Muscle of leg (tissue), 11 donors: ENCODE results near the gene PAPSS1. TPM values are rescaled to one million over a fixed set of nuclear protein-coding genes. Genes with fewer than 3 reads are reported as not detected.
"Not testable (repeated sequence)": the region's sequence is repeated elsewhere in the genome, so short reads cannot be mapped to it uniquely, and the experiment has no call there.

Experiments used
- DNase-seq: peaks from one replicate; pipeline ENCODE4 v3.0.0; 2013
- H3K27ac ChIP-seq: one replicate; pipeline ENCODE4 v1.5.1; 2013; ENCODE audit warnings: mild to moderate bottlenecking, low read length, control low read depth
- H3K27me3 ChIP-seq: one replicate; pipeline ENCODE4 v1.6.1; 2013; ENCODE audit warnings: low read length; ENCODE audit not compliant: control insufficient read depth, insufficient read depth
- H3K36me3 ChIP-seq: one replicate; pipeline ENCODE4 v1.6.1; 2013; ENCODE audit warnings: low read length; ENCODE audit not compliant: control insufficient read depth, insufficient read depth
- H3K4me1 ChIP-seq: one replicate; pipeline ENCODE4 v1.6.1; 2013; ENCODE audit warnings: low read length; ENCODE audit not compliant: control insufficient read depth, insufficient read depth
- H3K4me3 ChIP-seq: one replicate; pipeline ENCODE4 v1.5.1; 2013; ENCODE audit warnings: low read length, control low read depth
- H3K9me3 ChIP-seq: replicated peaks from 2 replicates; pipeline ENCODE4 v1.6.1; 2013; ENCODE audit warnings: low read depth, low read length; ENCODE audit not compliant: control insufficient read depth
- WGBS: methylation state at CpG from one replicate; pipeline ENCODE4 v1.1.5; 2013; ENCODE audit warnings: missing lambda C conversion rate; ENCODE audit not compliant: insufficient coverage; 5-methylcytosine and 5-hydroxymethylcytosine counted together
- polyA plus RNA-seq, 8 donors: library from polyadenylated mRNA; unstranded; fragments of 120-200 nt; gene quantifications; one replicate each; pipeline versions ENCODE4 v1.2.1 to v1.2.3, GENCODE V29; 2013; ENCODE audit warnings: inconsistent platforms in 1 of 8, low replicate concordance in 1 of 8; ENCODE audit not compliant: insufficient read length in 8 of 8, insufficient read depth in 1 of 8
- total RNA-seq: library from RNA; stranded (reverse); fragments of 120-200 nt; gene quantifications from one replicate; pipeline ENCODE4 v1.2.4, GENCODE V29; 2013

Gene PAPSS1
- total and polyA plus RNA-seq, 9 donors, result 41.7 to 63.0 (median 52.2) TPM

DNA sequence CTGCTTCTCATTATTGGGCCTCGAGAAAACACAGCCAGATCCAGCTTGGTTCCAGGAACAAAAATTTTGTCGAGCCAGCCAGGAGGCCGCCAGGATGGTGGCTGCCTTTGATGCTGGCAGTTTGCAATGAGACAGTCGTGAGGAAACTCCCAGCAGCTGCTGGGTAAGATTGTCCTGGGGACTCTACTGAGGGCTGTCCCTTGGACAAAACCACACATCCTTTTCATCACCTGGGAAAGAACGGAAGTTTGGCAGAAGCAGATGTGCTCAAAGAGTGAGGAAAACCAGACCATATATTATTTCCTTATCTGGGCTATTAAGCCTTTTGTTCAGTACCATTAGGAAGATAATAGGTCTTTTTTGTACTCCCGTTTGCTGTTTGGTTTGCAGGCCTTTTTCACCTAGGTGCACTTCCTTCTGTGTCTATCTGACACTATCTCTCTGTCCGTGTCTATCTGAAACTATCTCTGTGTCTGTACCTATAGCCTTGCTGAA lies 13.4 kb upstream of the PAPSS1 start:
- no peaks in the 10 kb centered on the region for H3K36me3 ChIP-seq
- DNase-seq, result peak; percentile 59
- 0% methylated on average over 2 of the region's 7 CpGs for WGBS
- H3K9me3 ChIP-seq, result no peaks in the 10 kb centered on the region
- no peaks in the 10 kb centered on the region for H3K27me3 ChIP-seq
- no peak overlapping the region for H3K4me3 ChIP-seq
- peak overlapping the region; percentile 29 for H3K27ac ChIP-seq
- peaks cover 34% of the 10 kb centered on the region for H3K4me1 ChIP-seq

DNA sequence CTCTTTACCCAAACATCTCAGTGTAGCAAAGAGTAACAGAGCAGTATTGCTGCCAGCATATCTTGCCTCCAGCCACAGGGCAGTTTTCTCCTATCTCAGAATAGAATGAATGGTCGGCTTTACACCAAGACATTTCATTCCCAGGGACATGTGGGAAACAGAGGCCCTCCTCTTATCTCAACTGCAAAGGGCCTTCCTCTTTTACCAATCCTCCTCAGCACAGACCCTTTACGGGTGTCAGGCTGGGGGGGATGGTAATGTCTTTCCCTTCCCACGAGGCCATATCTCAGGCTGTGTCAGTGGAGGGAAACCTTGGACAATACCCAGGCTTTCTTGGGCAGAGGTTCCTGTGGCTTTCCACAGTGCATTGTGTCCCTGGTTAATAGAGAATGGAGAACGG lies 9.0 kb upstream of the PAPSS1 start:
- not testable (repeated sequence) for H3K27me3 ChIP-seq, H3K9me3 ChIP-seq, H3K27ac ChIP-seq, H3K4me3 ChIP-seq, H3K36me3 ChIP-seq, DNase-seq
- H3K4me1 ChIP-seq, result peaks cover 18% of the 10 kb centered on the region
- WGBS, result no CpG with 5 or more reads among the region's 4 CpGs

DNA sequence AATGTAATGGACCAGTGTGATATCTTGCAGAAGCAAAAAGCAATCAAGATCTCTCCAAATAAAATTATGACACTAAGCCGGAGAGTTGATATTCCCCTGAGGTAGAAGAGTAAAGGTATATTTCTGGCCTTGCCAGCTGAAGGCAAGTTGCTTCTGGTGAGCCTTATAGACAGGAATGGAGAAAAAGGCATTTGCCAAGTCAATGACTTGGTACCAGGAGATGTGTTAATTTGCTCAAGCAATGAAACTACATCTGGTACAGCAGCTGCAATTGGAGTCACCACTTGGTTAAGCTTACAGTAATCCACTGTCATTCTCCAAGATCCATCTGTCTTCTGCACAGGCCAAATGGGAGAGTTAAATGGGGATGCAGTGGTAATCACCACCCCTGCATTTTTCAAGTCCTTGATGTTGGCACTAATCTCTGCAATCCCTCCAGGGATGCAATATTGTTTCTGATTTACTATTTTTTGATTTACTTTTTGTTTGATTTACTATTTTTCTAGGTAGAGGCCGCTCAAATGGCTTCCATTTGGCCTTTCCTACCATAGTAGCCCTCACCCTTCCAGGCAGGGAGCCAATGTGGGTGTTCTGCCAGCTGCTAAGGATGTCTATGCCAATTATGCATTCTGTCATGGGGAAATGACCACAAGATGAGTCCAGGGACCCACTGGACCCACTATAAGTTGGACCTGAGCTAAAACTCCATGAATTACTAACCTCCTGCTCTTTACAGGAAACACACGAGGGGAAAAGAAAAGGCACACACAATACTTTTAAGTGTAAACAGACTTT lies 6.3 kb upstream of the PAPSS1 start:
- not testable (repeated sequence) for H3K27me3 ChIP-seq, H3K36me3 ChIP-seq, H3K27ac ChIP-seq, H3K9me3 ChIP-seq, H3K4me3 ChIP-seq
- no CpG with 5 or more reads among the region's 3 CpGs for WGBS
- H3K4me1 ChIP-seq, result peaks cover 13% of the 10 kb centered on the region
- peak; percentile 49 for DNase-seq

DNA sequence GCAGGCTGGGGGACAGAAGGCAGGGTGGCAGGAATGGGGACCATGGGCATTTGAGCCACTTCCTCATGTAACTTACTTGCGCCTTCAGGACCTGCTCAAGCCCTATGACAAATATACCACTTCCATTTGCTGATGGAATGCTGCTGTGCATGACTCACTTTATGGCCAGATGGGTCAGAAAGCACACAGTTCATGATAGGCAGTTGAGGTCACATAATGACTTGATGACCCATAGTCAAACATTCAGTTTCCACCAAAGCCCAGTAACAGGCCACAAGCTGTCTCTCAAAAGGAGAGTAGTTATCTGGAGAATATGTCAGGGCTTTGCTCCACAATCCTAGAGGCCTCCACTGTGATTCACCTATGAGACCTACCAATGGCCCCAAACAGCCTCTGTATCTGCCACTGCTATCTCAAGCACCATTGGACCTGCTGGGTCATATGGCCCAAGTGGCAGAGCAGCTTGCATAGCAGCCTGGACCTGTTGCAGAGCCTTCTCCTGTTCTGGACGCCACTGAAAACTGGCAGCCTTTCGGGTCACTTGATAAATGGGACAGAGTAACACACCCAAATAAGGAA lies 5.3 kb upstream of the PAPSS1 start:
- WGBS, result 100% methylated on average over 1 of the region's 3 CpGs
- Histone ChIP-seq H3K4me3 (no peak overlapping the region), H3K27me3 (no peaks in the 10 kb centered on the region), H3K36me3 (no peaks in the 10 kb centered on the region), H3K9me3 (no peaks in the 10 kb centered on the region), H3K4me1 (peaks cover 18% of the 10 kb centered on the region), H3K27ac (no peak overlapping the region)
- DNase-seq, result no peak

DNA sequence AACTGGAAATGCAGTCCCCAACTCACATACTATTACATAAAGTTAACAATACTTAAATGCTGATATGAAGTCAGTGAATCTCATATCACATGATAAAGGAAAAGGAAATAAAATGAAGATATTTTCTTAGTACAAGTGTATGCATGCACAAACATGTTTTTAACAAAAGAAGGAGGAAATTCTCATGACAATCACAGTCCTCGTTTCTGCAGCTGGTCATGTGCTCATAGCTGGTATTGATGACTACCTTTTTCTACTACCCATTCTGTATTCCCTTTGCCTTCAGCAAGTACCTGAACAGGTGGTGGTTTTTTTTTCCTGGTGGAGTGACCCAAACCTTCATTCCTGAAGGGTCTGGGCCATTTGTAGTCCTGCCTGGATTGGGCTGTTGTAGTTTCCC lies 3.3 kb upstream of the PAPSS1 start:
- not testable (repeated sequence) for H3K4me3 ChIP-seq
- WGBS, result no CpG with 5 or more reads among the region's 1 CpG

DNA sequence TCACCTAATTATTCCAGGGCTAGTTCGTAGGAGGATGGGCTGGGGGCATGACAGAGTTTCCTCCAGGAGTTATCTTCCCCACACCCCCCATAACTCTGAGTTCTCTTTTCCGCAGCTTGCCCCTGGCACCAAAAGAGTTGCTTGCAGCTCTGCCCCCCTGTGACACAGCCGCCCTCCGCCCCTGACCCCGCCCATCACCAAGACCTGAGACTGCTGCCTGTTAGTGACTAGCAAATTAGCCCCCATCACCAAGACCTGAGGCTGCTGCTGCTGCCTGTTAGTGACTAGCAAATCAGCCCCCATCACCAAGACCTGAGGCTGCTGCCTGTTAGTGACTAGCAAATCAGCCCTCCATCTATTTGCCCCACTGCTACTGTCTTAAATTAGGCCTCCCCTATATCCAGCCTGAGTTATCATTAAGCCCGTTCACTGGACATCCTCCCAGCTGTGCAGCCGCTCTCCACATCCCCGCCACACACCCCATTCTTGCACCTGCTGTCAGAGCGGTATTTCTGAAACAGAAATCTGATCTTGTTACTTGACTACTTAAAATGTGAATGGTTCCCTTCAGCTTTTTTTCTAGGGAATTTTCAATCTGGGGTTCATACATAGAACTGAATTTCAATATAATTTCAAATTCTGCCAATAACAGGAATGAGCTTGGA lies 1.5 kb upstream of the PAPSS1 start:
- Histone ChIP-seq H3K27me3 (no peaks in the 10 kb centered on the region), H3K4me3 (peak overlapping the region; percentile 92), H3K36me3 (no peaks in the 10 kb centered on the region), H3K9me3 (no peaks in the 10 kb centered on the region), H3K4me1 (peaks cover 19% of the 10 kb centered on the region), H3K27ac (peak overlapping the region; percentile 42)
- peak; percentile 48 for DNase-seq
- 21% methylated on average over 4 of the region's 9 CpGs for WGBS

More for the DNA sequence above, 3.3 kb upstream of the PAPSS1 start:
- not testable (repeated sequence) for H3K27ac ChIP-seq, H3K27me3 ChIP-seq, DNase-seq, H3K36me3 ChIP-seq, H3K9me3 ChIP-seq
- peaks cover 23% of the 10 kb centered on the region for H3K4me1 ChIP-seq

DNA sequence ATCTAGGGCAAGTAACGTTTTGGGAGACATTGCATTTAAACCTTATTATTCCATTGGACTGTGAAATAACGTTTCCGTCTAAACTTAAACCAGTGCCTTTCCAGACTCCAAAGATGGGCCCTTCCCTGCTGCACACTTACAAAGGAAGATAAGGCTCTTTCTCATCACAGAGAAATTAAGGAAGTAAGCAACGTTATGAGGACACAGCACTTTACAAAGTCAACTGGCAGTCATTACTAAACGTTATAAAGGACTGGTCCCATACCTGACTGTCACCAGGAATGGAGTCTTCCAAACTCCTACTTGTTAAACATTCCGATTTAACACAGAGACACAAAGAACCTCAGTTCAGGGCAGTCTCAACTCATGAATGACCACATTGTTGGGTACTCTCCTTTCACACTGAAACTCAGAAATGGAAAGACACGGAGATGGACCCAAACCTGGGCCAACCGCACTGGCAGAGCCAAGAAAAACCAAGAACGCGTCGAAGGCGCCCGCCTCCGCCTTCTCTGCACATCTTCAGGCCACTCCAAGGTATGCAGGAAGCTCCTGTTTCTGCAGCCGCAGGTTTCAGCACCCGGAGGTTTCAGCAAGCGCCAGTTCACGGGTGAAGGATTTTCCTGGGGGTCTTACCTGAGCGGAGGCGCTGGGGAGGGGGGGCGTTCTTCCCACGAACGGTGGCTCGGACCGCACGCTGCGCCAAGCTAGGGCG lies 670 bp downstream of the PAPSS1 start:
- no peaks in the 10 kb centered on the region for H3K36me3 ChIP-seq
- DNase-seq, result peak; percentile 48
- no peaks in the 10 kb centered on the region for H3K9me3 ChIP-seq
- WGBS, result 1% methylated on average over 20 of the region's 28 CpGs
- peaks cover 13% of the 10 kb centered on the region for H3K4me1 ChIP-seq
- H3K4me3 ChIP-seq, result peak overlapping the region; percentile 92
- H3K27ac ChIP-seq, result peak overlapping the region; percentile 83
- no peaks in the 10 kb centered on the region for H3K27me3 ChIP-seq

DNA sequence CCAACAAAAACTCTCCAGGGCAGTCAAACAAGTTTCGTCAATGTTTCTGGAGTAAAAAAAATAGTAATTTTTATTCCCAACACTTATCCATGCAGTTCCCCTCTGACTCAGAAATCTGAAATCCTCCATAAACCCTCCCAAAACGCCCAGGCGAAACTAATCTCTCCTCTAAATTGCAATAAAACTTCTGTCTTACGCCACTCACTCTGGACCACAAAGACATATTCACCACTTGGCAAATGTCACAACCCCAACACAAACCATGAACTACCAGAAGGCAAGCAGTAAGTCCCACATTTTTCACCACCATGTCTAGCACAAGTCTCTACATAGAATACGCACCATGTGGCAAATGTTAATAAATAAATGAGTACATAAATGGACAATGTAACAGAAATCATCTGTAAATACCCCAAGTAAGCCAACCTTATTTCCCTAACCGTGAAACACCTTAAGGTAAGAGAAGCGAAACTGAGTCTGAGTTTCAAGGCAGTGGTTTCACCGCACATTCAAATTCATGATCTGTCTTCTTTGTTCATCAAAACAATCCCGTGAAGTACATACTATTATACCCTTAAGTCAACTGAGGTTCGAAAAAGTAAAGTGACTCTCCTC lies 1.6 kb downstream of the PAPSS1 start:
- no peaks in the 10 kb centered on the region for H3K9me3 ChIP-seq
- H3K27ac ChIP-seq, result no peak overlapping the region
- peaks cover 13% of the 10 kb centered on the region for H3K4me1 ChIP-seq
- H3K36me3 ChIP-seq, result no peaks in the 10 kb centered on the region
- H3K27me3 ChIP-seq, result no peaks in the 10 kb centered on the region
- WGBS, result 86% methylated on average over 3 of the region's 10 CpGs
- DNase-seq, result no peak
- H3K4me3 ChIP-seq, result no peak overlapping the region

DNA sequence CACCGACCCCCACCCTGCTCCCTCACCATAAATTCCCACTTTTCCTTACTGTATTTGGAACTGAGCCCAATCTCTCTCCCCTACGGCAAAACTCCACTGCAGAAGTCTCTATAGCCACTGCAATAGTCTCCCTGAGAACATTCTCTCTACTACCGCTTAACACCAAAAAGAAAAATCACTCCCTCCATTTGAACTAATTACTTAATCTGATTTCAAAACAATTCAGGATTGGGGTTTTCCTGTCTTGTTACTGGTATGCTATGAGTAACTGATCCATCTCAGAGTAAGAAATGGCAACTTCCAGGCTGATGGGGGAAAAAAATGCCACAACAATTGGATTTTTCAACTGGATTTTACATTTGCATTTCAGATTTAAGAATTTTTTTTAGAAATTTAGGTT lies 5.8 kb downstream of the PAPSS1 start:
- H3K27me3 ChIP-seq, result no peaks in the 10 kb centered on the region
- H3K27ac ChIP-seq, result no peak overlapping the region
- H3K4me1 ChIP-seq, result peaks cover 5% of the 10 kb centered on the region
- no peak overlapping the region for H3K4me3 ChIP-seq
- no peak for DNase-seq
- no peaks in the 10 kb centered on the region for H3K36me3 ChIP-seq
- H3K9me3 ChIP-seq, result no peaks in the 10 kb centered on the region
- WGBS, result 53% methylated on average over 2 of the region's 3 CpGs
